Esophagus (tissue), 2 donors: ENCODE results near the gene BARHL1. TPM values are rescaled to one million over a fixed set of nuclear protein-coding genes. Genes with fewer than 3 reads are reported as not detected.

ENCODE experiments used
- H3K27ac ChIP-seq, 2 donors: one replicate each; pipeline ENCODE4 v1.5.1; 2013; ENCODE audit warnings: low read depth in 2 of 2, mild to moderate bottlenecking in 2 of 2, inconsistent platforms in 1 of 2, low read length in 1 of 2, moderate library complexity in 1 of 2
- H3K27me3 ChIP-seq, 2 donors: one replicate each; pipeline ENCODE4 v1.6.1; 2013; ENCODE audit warnings: low read length in 2 of 2, control low read depth in 1 of 2, mild to moderate bottlenecking in 1 of 2; ENCODE audit not compliant: insufficient read depth in 2 of 2, control insufficient read depth in 1 of 2
- H3K36me3 ChIP-seq, 2 donors: one replicate each; pipeline ENCODE4 v1.6.1; 2013; ENCODE audit warnings: low read length in 1 of 2; ENCODE audit not compliant: control insufficient read depth in 2 of 2, insufficient read depth in 2 of 2
- H3K4me1 ChIP-seq, 2 donors: one replicate each; pipeline ENCODE4 v1.6.1; 2013; ENCODE audit warnings: low read length in 1 of 2; ENCODE audit not compliant: control insufficient read depth in 2 of 2, insufficient read depth in 2 of 2
- H3K4me3 ChIP-seq, 2 donors: one replicate each; pipeline ENCODE4 v1.5.1; 2013; ENCODE audit warnings: low read length in 2 of 2, mild to moderate bottlenecking in 2 of 2, low read depth in 1 of 2, moderate library complexity in 1 of 2
- H3K9me3 ChIP-seq, 2 donors: one replicate each; pipeline ENCODE4 v1.6.1; 2013; ENCODE audit warnings: mild to moderate bottlenecking in 2 of 2, low read depth in 1 of 2, low read length in 1 of 2, moderate library complexity in 1 of 2; ENCODE audit not compliant: control insufficient read depth in 2 of 2, insufficient read depth in 1 of 2
- WGBS, 2 donors: extraction: QIAGEN DNeasy Blood & Tissue Kit; methylation state at CpG; one replicate each; pipeline ENCODE4 v1.1.7; 2013; 5-methylcytosine and 5-hydroxymethylcytosine counted together
- polyA plus RNA-seq, 2 donors: library from polyadenylated mRNA; stranded (reverse); fragments of 200-250 nt; gene quantifications; one replicate each; pipeline ENCODE4 v1.2.3, GENCODE V29; 2013
- donor health status: healthy with polysubstance abuse.
- donor health status: Bipolar disorder and iron deficiency.

Gene BARHL1
- polyA plus RNA-seq, 2 donors: not detected

- 6 to 8% methylated on average over 55 to 73 of the region's 73 CpGs for WGBS, 2 donors
- Histone ChIP-seq H3K27me3 (peaks cover 15 to 35% of the 10 kb centered on the region in 2 donors), H3K36me3 (peaks cover 4 to 11% of the 10 kb centered on the region in 2 donors), H3K9me3 (no peaks in the 10 kb centered on the region), H3K27ac (no peak overlapping the region), H3K4me1 (peaks cover 0 to 2% of the 10 kb centered on the region in 2 donors), H3K4me3 (no peak overlapping the region)
Observed at GRCh38 chr9:132590318-132591182, 8.1 kb downstream of the BARHL1 start.

GRCh38 chr9:132591244-132591643, 8.8 kb downstream of the BARHL1 start:
- H3K9me3 ChIP-seq: no peaks in the 10 kb centered on the region
- no peak overlapping the region for H3K4me3 ChIP-seq
- no peak overlapping the region for H3K27ac ChIP-seq
- WGBS, 2 donors: 38 to 45% methylated on average over 6 of the region's 6 CpGs
- peaks cover 4 to 11% of the 10 kb centered on the region in 2 donors for H3K36me3 ChIP-seq
- H3K4me1 ChIP-seq: peaks cover 0 to 2% of the 10 kb centered on the region in 2 donors
- H3K27me3 ChIP-seq: peaks cover 15 to 29% of the 10 kb centered on the region in 2 donors

- H3K27ac ChIP-seq: no peak overlapping the region
- 60 to 70% methylated on average over 9 of the region's 9 CpGs for WGBS, 2 donors
- peaks cover 4 to 11% of the 10 kb centered on the region in 2 donors for H3K36me3 ChIP-seq
- H3K27me3 ChIP-seq: peaks cover 12 to 24% of the 10 kb centered on the region in 2 donors
- no peaks in the 10 kb centered on the region for H3K4me1 ChIP-seq
- no peak overlapping the region for H3K4me3 ChIP-seq
- no peaks in the 10 kb centered on the region for H3K9me3 ChIP-seq
Observed at GRCh38 chr9:132591751-132592314, 9.4 kb downstream of the BARHL1 start.

DNA sequence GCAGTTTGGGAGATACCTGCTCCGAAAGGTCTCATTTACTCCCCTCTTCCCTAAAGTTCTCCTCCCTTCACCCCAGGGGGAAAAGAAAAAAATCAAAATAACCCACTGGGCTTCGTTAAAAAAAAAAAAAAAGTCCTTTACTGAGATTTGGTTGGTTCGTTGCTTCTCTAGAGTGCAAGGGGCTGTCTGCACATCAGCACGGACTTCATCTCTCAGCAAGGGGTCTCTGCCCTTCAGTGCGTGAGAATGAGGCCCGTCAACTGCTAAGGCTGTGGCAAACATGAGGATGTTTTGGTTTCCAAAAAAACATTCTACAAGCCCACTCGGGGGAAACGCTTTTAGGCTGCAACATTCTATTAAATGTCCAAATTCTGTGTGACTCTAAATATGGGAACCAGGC, 10.0 kb downstream of the BARHL1 start:
- H3K4me3 ChIP-seq: no peak overlapping the region
- H3K27me3 ChIP-seq: peaks cover 10 to 20% of the 10 kb centered on the region in 2 donors

GRCh38 chr9:132594412-132594811, 12.0 kb downstream of the BARHL1 start:
- peaks cover 4 to 22% of the 10 kb centered on the region in 2 donors for H3K36me3 ChIP-seq
- 94 to 96% methylated on average over 13 of the region's 13 CpGs for WGBS, 2 donors
- no peak overlapping the region for H3K4me3 ChIP-seq
- no peak overlapping the region for H3K27ac ChIP-seq
- H3K4me1 ChIP-seq: no peaks in the 10 kb centered on the region
- H3K9me3 ChIP-seq: no peaks in the 10 kb centered on the region
- H3K27me3 ChIP-seq: peaks cover 3 to 10% of the 10 kb centered on the region in 2 donors

More for the DNA sequence above, 10.0 kb downstream of the BARHL1 start:
- 82 to 83% methylated on average over 8 of the region's 8 CpGs for WGBS, 2 donors
- Histone ChIP-seq H3K9me3 (no peaks in the 10 kb centered on the region), H3K4me1 (no peaks in the 10 kb centered on the region), H3K36me3 (peaks cover 4 to 15% of the 10 kb centered on the region in 2 donors), H3K27ac (no peak overlapping the region)

- no peak overlapping the region for H3K27ac ChIP-seq
Observed at GRCh38 chr9:132595319-132595718, 12.9 kb downstream of the BARHL1 start.

GRCh38 chr9:132596200-132596599, 13.8 kb downstream of the BARHL1 start:
- Histone ChIP-seq H3K9me3 (no peaks in the 10 kb centered on the region), H3K36me3 (peaks cover 8 to 36% of the 10 kb centered on the region in 2 donors), H3K27ac (no peak overlapping the region), H3K4me1 (no peaks in the 10 kb centered on the region), H3K4me3 (no peak overlapping the region), H3K27me3 (no peaks in the 10 kb centered on the region)
- WGBS, 2 donors: 71 to 73% methylated on average over 3 of the region's 3 CpGs

More at GRCh38 chr9:132595319-132595718, 12.9 kb downstream of the BARHL1 start:
- peaks cover 4 to 28% of the 10 kb centered on the region in 2 donors for H3K36me3 ChIP-seq
- H3K9me3 ChIP-seq: no peaks in the 10 kb centered on the region
- 84 to 85% methylated on average over 6 of the region's 6 CpGs for WGBS, 2 donors
- H3K27me3 ChIP-seq: peaks cover 0 to 2% of the 10 kb centered on the region in 2 donors
- no peaks in the 10 kb centered on the region for H3K4me1 ChIP-seq
- H3K4me3 ChIP-seq: no peak overlapping the region

DNA sequence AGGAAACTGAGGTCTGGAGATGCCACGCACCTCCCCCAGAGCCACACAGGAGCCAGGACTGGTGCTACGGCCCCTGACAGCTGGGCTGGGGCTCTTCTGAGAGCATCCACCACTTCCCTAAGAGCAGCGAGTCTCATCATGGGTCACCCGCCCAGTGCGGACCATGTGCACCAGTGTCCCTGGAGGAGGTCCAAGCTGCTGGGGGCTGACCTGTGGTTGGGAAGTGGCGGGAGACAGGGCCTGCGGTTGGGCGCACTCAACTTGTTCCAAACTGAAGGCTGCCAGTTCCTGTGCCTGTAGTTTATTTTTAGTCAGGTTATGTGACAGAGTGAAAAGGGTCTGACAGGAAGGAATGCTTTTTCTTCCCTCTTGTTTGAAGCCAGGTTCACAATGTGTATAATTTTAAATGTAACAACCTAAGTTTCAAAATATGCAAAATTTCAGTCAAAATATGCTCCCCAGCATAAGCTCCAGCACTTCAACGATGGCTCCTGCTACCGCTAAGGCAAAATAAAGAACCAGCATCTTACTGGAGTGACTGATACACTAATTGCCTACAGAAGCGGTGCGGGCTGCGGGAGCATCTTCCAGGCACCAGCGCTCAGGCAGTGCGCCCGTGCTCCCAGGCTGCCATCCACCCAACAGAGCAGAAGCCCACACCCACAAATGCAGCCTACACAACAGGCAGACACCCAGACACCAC, 14.8 kb downstream of the BARHL1 start:
- Histone ChIP-seq H3K4me1 (no peaks in the 10 kb centered on the region), H3K27me3 (no peaks in the 10 kb centered on the region), H3K27ac (no peak overlapping the region), H3K9me3 (no peaks in the 10 kb centered on the region), H3K36me3 (peaks cover 8 to 44% of the 10 kb centered on the region in 2 donors), H3K4me3 (no peak overlapping the region)
- WGBS, 2 donors: 88 to 92% methylated on average over 16 of the region's 16 CpGs

GRCh38 chr9:132600326-132600984, 18.0 kb downstream of the BARHL1 start:
- H3K4me1 ChIP-seq: no peaks in the 10 kb centered on the region
- 89 to 90% methylated on average over 12 of the region's 12 CpGs for WGBS, 2 donors
- no peaks in the 10 kb centered on the region for H3K9me3 ChIP-seq
- H3K27me3 ChIP-seq: no peaks in the 10 kb centered on the region
- H3K4me3 ChIP-seq: no peak overlapping the region
- H3K36me3 ChIP-seq: peaks cover 5 to 46% of the 10 kb centered on the region in 2 donors
- H3K27ac ChIP-seq: no peak overlapping the region
